GM10847 (cell line): ENCODE results near the gene TRIM46.

Experiments used
- POLR2A ChIP-seq: IDR thresholded peaks from 2 replicates; pipeline ENCODE4 v1.6.1; 2011; ENCODE audit not compliant: insufficient read length; ENCODE audit errors: extremely low read depth

The TRIM46 gene

DNA sequence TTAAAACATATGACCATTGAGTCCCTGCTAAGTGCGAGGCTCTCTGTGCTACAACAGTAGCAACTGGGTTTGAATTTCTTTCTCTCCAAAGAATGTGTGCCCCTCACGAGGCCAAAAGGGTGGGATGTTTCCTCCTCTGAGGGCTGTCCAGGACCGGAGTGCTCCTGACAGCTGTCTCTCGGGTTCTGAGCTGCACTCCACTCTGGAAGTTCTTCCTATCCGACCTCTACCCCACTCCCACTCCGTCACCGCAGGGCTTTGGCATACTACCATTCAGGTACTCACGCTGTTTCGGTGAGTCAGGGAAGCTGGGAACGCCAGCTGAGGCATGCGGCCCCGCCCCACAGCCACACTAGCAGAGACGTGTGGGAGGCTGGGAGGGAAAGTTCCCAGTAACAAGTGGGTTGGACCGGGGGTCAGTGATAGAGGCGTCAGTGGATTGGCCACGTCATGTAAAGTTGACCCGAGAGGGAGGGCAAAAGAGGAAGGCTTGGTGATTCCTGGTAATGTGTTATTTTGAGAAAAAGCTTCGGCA is 38.7 kb upstream of the TRIM46 start:
- no peak for TF ChIP-seq POLR2A

DNA sequence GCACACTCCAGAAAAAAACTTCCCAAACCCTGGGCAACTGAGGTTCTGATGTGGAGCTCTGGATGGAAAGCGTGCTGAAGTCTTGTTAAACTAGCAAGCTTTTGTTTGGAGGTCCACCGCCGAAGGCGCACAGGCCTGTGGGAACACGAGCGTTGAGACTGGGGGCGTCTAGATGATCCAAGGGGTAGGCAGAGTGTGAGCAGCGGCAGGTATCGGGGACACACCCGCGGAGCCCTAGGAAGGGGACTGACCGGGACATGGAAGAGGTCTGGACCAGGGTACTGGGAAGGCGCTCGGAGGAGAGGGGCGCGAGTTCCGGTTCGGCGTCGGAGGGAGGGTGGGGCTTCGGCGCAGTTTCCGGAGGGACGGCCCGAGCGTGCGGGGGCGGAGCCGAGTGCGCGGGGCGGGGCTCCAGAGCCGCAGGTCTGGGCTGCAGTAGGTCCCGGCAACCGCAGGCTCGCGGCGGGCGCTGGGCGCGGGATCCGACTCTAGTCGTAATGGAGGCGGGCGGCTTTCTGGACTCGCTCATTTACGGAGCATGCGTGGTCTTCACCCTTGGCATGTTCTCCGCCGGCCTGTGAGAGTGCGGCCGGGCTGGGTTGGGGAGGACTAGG is 38.1 kb upstream of the TRIM46 start, which contains the start of gene SLC50A1:
Gene SLC50A1 (plus strand): TSS at position 438 of the 614 bp plus-strand sequence. CDS start 60 bp downstream, at position 498.
- peak; percentile 94 for TF ChIP-seq POLR2A

DNA sequence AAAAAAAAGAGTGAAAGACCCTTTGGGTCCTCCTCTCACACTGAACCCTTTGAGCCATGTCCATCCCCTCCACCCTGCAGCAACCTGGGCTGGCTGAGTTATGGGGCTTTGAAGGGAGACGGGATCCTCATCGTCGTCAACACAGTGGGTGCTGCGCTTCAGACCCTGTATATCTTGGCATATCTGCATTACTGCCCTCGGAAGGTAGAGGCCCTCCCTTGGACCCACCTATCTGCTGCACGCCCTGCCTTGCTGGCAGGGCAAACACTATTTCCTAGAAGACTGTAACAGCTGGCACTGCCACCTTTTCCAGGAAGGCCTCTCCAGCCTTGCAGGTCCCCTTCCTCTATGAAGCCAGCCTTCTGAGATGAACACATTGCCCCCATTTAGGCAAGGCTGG is 36.9 kb upstream of the TRIM46 start:
- no peak for TF ChIP-seq POLR2A

DNA sequence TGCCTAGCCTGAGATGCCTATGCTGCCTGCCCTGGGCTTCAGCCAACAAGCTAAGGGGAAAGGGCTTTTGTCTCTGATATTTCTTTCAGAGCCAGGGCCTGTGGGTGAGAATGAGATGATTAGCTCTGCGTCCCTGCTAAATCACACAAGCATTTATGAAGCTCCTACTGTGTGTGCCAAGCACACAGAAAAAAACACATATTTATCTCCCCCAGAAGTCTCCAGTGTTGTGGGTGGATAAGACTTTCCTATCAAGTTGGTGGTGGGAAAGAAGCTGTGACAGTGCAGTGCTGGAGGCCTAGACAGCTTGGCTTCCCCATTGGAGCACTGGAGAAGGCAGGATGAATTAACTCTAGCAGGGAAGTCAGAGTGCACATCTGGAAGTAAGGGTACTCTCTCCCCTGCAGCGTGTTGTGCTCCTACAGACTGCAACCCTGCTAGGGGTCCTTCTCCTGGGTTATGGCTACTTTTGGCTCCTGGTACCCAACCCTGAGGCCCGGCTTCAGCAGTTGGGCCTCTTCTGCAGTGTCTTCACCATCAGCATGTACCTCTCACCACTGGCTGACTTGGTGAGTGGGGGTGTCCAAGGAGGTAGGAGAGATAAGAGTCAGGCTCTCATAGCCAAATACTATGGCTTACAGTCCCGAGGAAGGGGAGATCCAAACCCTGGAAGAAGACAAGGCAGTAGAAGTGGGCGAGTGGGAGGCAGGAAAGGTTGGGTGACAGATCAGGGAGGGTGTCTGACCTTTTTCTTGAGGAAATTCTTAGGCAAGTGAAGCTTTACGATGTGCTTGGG is 36.3 kb upstream of the TRIM46 start:
- no peak for TF ChIP-seq POLR2A

DNA sequence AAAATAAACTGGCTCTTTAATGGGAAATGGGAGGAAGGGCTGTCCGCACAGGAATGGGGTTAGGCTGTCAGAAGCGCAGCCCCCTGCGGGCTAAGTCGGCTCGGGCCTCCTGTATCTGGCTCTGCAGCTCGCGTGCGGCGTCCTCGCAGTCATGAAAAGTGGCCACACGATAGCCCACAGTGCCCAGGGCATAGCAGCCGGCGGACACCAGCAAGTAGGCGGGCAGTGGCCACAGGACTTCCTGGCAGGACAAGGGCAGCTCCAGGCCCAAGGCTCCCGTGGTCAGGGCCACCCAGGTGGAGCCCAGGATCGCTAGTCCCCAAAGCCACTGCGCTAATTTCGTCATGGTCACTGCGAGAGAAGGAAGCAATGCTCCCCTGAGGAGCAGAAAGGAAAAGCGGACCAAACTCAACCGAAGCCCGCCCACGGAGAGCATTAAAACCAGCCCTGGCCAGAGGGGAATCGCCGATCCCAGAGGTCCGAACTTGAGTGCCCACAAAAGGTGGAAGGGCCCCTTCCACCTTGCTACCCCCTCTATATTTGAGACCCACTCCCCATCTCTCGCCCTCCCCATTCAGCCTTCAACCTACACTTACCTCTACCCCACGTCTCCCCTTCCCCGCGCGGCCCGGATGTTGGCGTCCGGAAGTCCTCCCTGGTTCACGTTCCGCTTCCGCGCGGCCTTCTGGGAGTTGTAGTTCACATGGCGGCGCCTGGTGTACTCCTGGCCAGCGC is 33.6 kb upstream of the TRIM46 start, which contains the start of gene DPM3:
Gene DPM3 (minus strand): TSS at position 637 of the 735 bp plus-strand sequence. CDS start 291 bp downstream, at position 346.
- TF ChIP-seq POLR2A = peak; percentile 64

GRCh38 chr1:155140630-155140953 is 33.1 kb upstream of the TRIM46 start:
- no peak for TF ChIP-seq POLR2A

- TF ChIP-seq POLR2A = no peak
Observed at GRCh38 chr1:155141749-155142148, 31.9 kb upstream of the TRIM46 start.

DNA sequence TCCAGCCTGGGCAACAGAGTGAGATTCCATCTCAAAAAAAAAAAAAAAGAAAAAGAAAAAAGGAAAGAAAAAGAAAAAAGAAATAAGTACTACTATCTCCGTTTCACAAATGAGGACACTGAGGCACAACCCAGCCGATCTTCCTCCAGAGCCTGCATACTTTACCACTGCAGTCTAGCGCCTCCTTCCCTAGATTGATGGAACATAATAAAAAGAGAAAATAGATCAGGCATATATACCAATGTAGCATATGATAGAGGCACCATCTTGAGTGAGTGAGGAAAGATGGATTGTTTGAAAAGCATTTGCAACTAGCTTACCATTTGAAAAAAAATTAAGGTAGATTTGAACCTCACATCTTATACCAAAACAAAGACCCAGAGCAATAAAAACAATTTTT is 28.2 kb upstream of the TRIM46 start:
- no peak for TF ChIP-seq POLR2A

DNA sequence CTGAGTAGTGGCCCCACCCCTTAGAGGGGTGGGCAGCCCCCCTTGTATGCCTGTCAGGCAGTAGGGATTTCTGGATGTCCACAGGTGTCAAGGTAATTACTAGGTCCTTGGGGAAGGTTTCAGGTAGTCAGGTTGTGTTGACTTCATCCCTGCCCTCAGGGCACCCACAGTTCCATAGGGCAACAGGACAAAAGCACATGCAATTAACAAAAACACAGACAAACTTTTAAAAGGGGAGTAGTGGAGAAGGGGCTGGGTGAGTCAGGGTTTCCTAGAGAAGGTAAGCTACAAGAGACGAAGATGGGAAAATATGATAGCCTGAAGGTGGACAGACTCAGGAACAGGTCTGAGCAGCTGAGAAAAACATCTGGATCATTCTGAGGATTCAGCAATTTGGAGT is 14.7 kb upstream of the TRIM46 start:
- no peak for TF ChIP-seq POLR2A

DNA sequence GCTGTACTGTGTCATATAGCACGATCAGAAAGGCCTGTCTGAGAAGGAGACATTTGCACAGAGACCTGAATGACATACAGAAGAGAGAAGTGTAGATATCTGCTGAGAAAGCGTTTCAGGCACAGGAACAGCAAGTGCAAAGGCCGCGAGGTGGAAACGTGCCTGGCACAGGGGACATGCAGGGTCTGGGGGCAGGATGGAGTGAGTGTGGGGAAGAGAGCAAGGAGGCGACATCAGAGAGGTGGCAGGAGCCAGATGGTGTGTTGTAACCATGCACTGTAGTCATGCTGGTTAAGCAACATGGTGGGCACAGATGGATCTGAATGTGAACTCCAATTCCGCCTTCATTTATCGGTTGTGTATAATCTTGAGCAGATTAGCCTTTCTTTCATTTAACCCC is 13.5 kb upstream of the TRIM46 start:
- TF ChIP-seq POLR2A = no peak

DNA sequence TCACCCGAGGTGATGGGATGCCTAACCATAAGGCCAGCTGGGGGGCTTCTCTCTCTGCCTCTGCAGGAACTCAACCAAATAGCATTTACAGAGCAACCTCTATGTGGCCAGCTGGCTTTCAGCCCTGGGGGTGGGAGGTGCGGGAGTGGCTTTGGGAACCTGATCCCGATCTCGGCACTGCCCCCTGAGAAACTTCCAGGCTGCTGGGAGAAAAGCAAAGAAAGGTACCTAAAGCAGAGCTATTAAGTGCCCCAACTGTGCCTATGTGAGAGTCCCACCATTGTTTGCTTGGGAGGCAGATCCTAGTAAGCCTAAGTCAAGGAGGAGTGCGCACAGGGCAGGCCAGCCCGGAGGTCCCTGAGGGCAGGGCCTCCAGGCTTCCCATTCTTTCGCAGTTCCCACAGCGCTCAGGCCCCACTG is 7.6 kb upstream of the TRIM46 start:
- no peak for TF ChIP-seq POLR2A

- no peak for TF ChIP-seq POLR2A
Observed at GRCh38 chr1:155166471-155167165, 7.0 kb upstream of the TRIM46 start.

- TF ChIP-seq POLR2A = no peak
Observed at GRCh38 chr1:155167166-155168104, 6.2 kb upstream of the TRIM46 start.

DNA sequence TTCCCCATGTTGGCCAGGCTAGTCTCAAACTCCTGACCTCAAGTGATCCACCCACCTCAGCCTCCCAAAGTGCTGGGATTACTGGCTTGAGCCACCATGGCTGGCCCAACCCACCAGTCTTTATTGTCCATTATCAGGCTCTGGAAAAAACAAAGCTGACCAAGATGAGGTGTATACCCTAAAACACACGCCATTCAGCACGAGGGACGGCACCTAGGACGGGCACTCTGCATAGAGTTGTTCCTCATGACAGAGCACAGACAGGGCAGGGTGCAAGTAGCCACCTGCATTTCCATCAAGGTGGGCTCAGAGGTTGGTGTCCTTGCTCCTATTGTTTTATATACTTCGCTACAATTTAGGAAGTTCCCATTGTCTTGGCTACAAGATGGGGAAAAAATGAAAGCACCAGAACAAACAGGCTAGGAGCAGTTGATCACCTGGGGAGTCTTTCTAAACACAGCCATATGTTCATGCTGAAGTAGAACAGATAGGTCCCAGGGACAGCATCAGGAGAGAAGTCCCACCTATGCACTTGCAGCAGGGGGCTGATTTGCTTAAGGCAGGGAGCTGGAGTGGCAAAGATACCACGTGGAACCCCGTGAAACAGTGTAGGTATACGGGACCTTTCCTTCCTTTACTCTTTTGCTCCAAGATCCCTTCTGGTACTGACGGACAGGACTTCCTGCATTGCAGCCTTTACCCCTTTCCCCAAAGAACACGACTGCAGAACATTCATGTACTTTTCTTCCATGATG is 5.0 kb upstream of the TRIM46 start:
- TF ChIP-seq POLR2A = no peak

DNA sequence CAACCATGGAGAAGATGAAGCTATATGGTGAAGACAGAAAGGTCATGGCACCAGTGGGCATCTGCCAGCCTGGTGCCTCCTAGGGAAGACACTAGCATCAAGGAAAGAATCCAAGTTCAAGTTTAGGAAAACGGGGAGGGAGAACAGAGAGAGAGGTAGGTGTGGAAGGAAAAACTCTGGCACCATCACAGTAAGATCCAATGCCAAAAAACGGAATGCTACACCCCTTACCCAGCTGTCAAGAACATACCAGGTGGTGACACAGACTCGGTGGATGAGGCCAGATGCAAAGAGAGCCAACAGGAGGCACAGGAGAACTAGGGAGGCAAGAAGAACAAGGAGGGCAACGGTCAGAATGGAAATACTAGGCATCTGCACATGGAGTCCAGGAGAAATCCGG is 4.1 kb upstream of the TRIM46 start:
- TF ChIP-seq POLR2A = no peak
